A549 (cell line): ENCODE measurements around the gene RALGAPA1. TPM values are rescaled to one million over a fixed set of nuclear protein-coding genes. Genes with fewer than 3 reads are reported as not detected.

ENCODE experiments used
- ATAC-seq, 2 experiments: fragments of 200-7000 bp in 1 of 2; fragments of >200 bp in 1 of 2; cut with Nextera tagmentation in 1 of 2; cut with Tn5 transposase in 1 of 2; 3 replicates each; pipeline versions ENCODE4 v1.8.0 to v1.9.1; 2018 to 2020; ENCODE audit warnings: mild to moderate bottlenecking in 1 of 2, moderate library complexity in 1 of 2
- CTCF ChIA-PET: fragments of 300-600 bp; sonication (Branson Sonifier 250); formaldehyde crosslinking; extraction: SDS; loops from one replicate; lab custom pipeline; 2021; ENCODE audit warnings: antibody characterized with exemption, inconsistent platforms; lab: Yijun Ruan, JAX
- POLR2A ChIA-PET: fragments of 350-600 bp; formaldehyde crosslinking; extraction: SDS; loops from one replicate; lab custom pipeline; 2021; ENCODE audit warnings: antibody characterized with exemption, inconsistent platforms; lab: Yijun Ruan, JAX
- DNase-seq, 2 experiments: peaks; one replicate each; pipeline versions ENCODE4 v3.0.0 to v3.0.0-alpha.2; 2011 to 2016; ENCODE audit warnings: low read depth in 1 of 2, low spot score in 1 of 2
- FAIRE-seq: peaks from 2 replicates; lab custom pipeline; 2011; peaks lifted over from hg19 to GRCh38; lab: Jason Lieb, UNC
- H3K27ac ChIP-seq, 2 experiments: fragments of >200 bp; sonication (Bioruptor Twin); formaldehyde crosslinking; 3 replicates each; pipeline ENCODE4 v1.5.1; 2016 to 2017
- H3K4me1 ChIP-seq: fragments of >200 bp; sonication (Bioruptor Twin); formaldehyde crosslinking; 3 replicates; pipeline ENCODE4 v1.6.1; 2016
- H3K4me2 ChIP-seq: fragments of >200 bp; sonication (Bioruptor Twin); formaldehyde crosslinking; 3 replicates; pipeline ENCODE4 v1.6.1; 2016
- H3K4me3 ChIP-seq: fragments of >200 bp; sonication (Bioruptor Twin); formaldehyde crosslinking; 3 replicates; pipeline ENCODE4 v1.5.1; 2016
- H3K9me3 ChIP-seq: fragments of >200 bp; sonication (Bioruptor Twin); formaldehyde crosslinking; 3 replicates; pipeline ENCODE4 v1.6.1; 2016
- BCL3 ChIP-seq: fragments of >200 bp; sonication (Bioruptor Twin); formaldehyde crosslinking; IDR thresholded peaks from 3 replicates; pipeline ENCODE4 v1.6.1; 2016
- CBX2 ChIP-seq: fragments of 200-600 bp; sonication (generic); IDR thresholded peaks from 2 replicates; pipeline ENCODE4 v1.6.1; 2016; ENCODE audit warnings: low read depth, mild to moderate bottlenecking, borderline replicate concordance
- CEBPB ChIP-seq, 2 experiments: fragments of >200 bp in 1 of 2; sonication (Bioruptor Twin) in 1 of 2; formaldehyde crosslinking in 1 of 2; IDR thresholded peaks; 2 replicates each; pipeline ENCODE4 v1.6.1; 2012 to 2016
- E2F6 ChIP-seq: IDR thresholded peaks from 2 replicates; pipeline ENCODE4 v1.6.1; 2012; ENCODE audit warnings: low read depth, borderline replicate concordance
- ELK1 ChIP-seq: fragments of 150-350 bp; IDR thresholded peaks from 2 replicates; pipeline ENCODE4 v1.6.1; 2014; ENCODE audit warnings: low read depth, mild to moderate bottlenecking, low read length
- EP300 ChIP-seq, 2 experiments: fragments of >200 bp; sonication (Bioruptor Twin); formaldehyde crosslinking; IDR thresholded peaks; 2 replicates in 1 of 2; 3 replicates in 1 of 2; pipeline ENCODE4 v1.6.1; 2016 to 2017
- ESRRA ChIP-seq: fragments of 150-350 bp; IDR thresholded peaks from 2 replicates; pipeline ENCODE4 v1.6.1; 2014; ENCODE audit warnings: mild to moderate bottlenecking, low read length, borderline replicate concordance
- FOSB ChIP-seq: fragments of 250-450 bp; sonication (Bioruptor Pico); IDR thresholded peaks from 2 replicates; pipeline ENCODE4 v1.5.0; 2020; ENCODE audit warnings: mild to moderate bottlenecking, moderate library complexity
- HES2 ChIP-seq: fragments of >200 bp; sonication (Bioruptor Twin); formaldehyde crosslinking; IDR thresholded peaks from 2 replicates; pipeline ENCODE4 v1.6.1; 2016
- HOXB13 ChIP-seq: fragments of 250-450 bp; sonication (Bioruptor Pico); IDR thresholded peaks from 2 replicates; pipeline ENCODE4 v1.5.0; 2020; ENCODE audit warnings: low read depth, mild to moderate bottlenecking, moderate library complexity
- JUNB ChIP-seq: fragments of >200 bp; sonication (Bioruptor Twin); formaldehyde crosslinking; IDR thresholded peaks from 2 replicates; pipeline ENCODE4 v1.6.1; 2016
- MAFK ChIP-seq: fragments of 450-650 bp; IDR thresholded peaks from 2 replicates; pipeline ENCODE4 v1.6.1; 2014; ENCODE audit not compliant: partially characterized antibody
- NFE2L2 ChIP-seq: fragments of 150-350 bp; conservative IDR thresholded peaks from 2 replicates; pipeline ENCODE4 v1.6.1; 2014; ENCODE audit warnings: low read length
- POLR2A ChIP-seq: IDR thresholded peaks from 2 replicates; pipeline ENCODE4 v1.6.1; 2012; ENCODE audit warnings: mild to moderate bottlenecking, low read length
- RARB ChIP-seq: fragments of 250-450 bp; sonication (Bioruptor Pico); IDR thresholded peaks from 2 replicates; pipeline ENCODE4 v1.8.0; 2021; ENCODE audit warnings: mild to moderate bottlenecking, moderate library complexity
- SMC3 ChIP-seq: fragments of >200 bp; sonication (Bioruptor Twin); formaldehyde crosslinking; IDR thresholded peaks from 3 replicates; pipeline ENCODE4 v1.6.1; 2018; ENCODE audit warnings: inconsistent platforms
- TFCP2L1 ChIP-seq: fragments of 250-450 bp; sonication (Bioruptor Pico); IDR thresholded peaks from 2 replicates; pipeline ENCODE4 v1.5.0; 2021; ENCODE audit warnings: mild to moderate bottlenecking
- TP53 ChIP-seq: fragments of 250-450 bp; sonication (Bioruptor Pico); IDR thresholded peaks from 2 replicates; pipeline ENCODE4 v1.5.0; 2021; ENCODE audit warnings: mild to moderate bottlenecking, moderate library complexity
- USF2 ChIP-seq: fragments of 450-650 bp; IDR thresholded peaks from 2 replicates; pipeline ENCODE4 v1.6.1; 2014; ENCODE audit warnings: antibody characterized with exemption
- ZFP36 ChIP-seq: fragments of 450-650 bp; IDR thresholded peaks from 2 replicates; pipeline ENCODE4 v1.6.1; 2014; ENCODE audit warnings: borderline replicate concordance; ENCODE audit not compliant: partially characterized antibody
- WGBS: methylation state at CpG from one replicate; pipeline ENCODE4 v1.1.6; 2017; ENCODE audit errors: missing lambda C conversion rate; 5-methylcytosine and 5-hydroxymethylcytosine counted together
- polyA plus RNA-seq, 4 experiments: library from polyadenylated mRNA; depleted of rRNA in 3 of 4; stranded (reverse); fragments of >200 nt; fragmentation: RNase III in 1 of 4; extraction: RNeasy Plus Mini Kit Qiagen cat#74134 plus additional on column Dnase treatment in 1 of 4; gene quantifications; 2 replicates in 3 of 4; 3 replicates in 1 of 4; pipeline ENCODE4 v1.2.3, GENCODE V29; 2011 to 2017

RALGAPA1 gene
- polyA plus RNA-seq, 2 of the 4 experiments (the other 2 are of a cell fraction), result 8.2 to 17.1 TPM

GRCh38 chr14:35512765-35513164, 296.3 kb downstream of the RALGAPA1 start:
- no peak for TF ChIP-seq HOXB13 (CRISPR knock-in tag)
- no peak for TF ChIP-seq NFE2L2
- no peak for TF ChIP-seq EP300 (IDR thresholded peaks at IDR 0.05)
- TF ChIP-seq RARB (CRISPR knock-in tag), result no peak
- TF ChIP-seq HES2, result no peak
- TF ChIP-seq USF2, result no peak
- TF ChIP-seq FOSB (CRISPR knock-in tag), result no peak
- no peak for TF ChIP-seq TFCP2L1 (CRISPR knock-in tag)
- TF ChIP-seq JUNB, result no peak
- TF ChIP-seq E2F6, result no peak
- no peak for TF ChIP-seq CBX2
- no peak for TF ChIP-seq ZFP36
- no peak for TF ChIP-seq ESRRA
- TF ChIP-seq ELK1, result no peak
- WGBS, result 35% methylated on average over 4 of the region's 4 CpGs
- Histone ChIP-seq H3K4me3 (no peak overlapping the region), H3K4me2 (no peak overlapping the region), H3K27ac (no peak overlapping the region), H3K4me1 (no peaks in the 10 kb centered on the region), H3K9me3 (no peaks in the 10 kb centered on the region)
- ChIA-PET POLR2A (no interaction called here), CTCF (no interaction called here)
- no peak for FAIRE-seq
- no peak for ATAC-seq
- no peak for DNase-seq

GRCh38 chr14:35509846-35510245, 299.2 kb downstream of the RALGAPA1 start:
- ChIA-PET CTCF (no interaction called here), POLR2A (no interaction called here)
- FAIRE-seq (no peak), DNase-seq (no peak), ATAC-seq (no peak)
- H3K27ac ChIP-seq, result no peak overlapping the region
- no peaks in the 10 kb centered on the region for H3K9me3 ChIP-seq
- TF ChIP-seq SMC3 (no peak), BCL3 (no peak), CEBPB (IDR thresholded peaks at IDR 0.05) (no peak), USF2 (no peak), JUNB (no peak)
- 12% methylated on average over 2 of the region's 2 CpGs for WGBS
- H3K4me1 ChIP-seq, result no peaks in the 10 kb centered on the region
- no peak overlapping the region for H3K4me2 ChIP-seq
- no peak overlapping the region for H3K4me3 ChIP-seq

- FAIRE-seq (no peak), DNase-seq (no peak)
- H3K27ac ChIP-seq, result no peak overlapping the region
Observed at GRCh38 chr14:35506927-35507326, 302.2 kb downstream of the RALGAPA1 start.

More at GRCh38 chr14:35506927-35507326, 302.2 kb downstream of the RALGAPA1 start:
- ATAC-seq, result no peak
- no peaks in the 10 kb centered on the region for H3K4me1 ChIP-seq
- CTCF ChIA-PET, result no interaction called here
- H3K4me2 ChIP-seq, result no peak overlapping the region
- POLR2A ChIA-PET, result no interaction called here
- no peaks in the 10 kb centered on the region for H3K9me3 ChIP-seq
- no peak overlapping the region for H3K4me3 ChIP-seq
- TF ChIP-seq TP53 (CRISPR knock-in tag) (no peak), CBX2 (no peak), MAFK (no peak), POLR2A (no peak)
